ENCODE data around the gene NFKBIZ.
"Not testable (repeated sequence)": the region's sequence is repeated elsewhere in the genome, so short reads cannot be mapped to it uniquely, and the experiment has no call there.

NFKBIZ gene

GRCh38 chr3:101858464-101859030 is 9.2 kb downstream of the NFKBIZ start:
- Histone ChIP-seq H3K4me3 (ENCODE audit: low read depth in 1 of 5, low read length in 5 of 5) (no peak overlapping the region), H3K9ac (ENCODE audit: low read length in 5 of 5) (no peak overlapping the region), H3K4me1 (ENCODE audit: control insufficient read depth in 5 of 5, insufficient read depth in 5 of 5, low read length in 5 of 5) (peaks cover 0 to 6% (median 0%) of the 10 kb centered on the region in 5 donors), H3K9me3 (ENCODE audit: control insufficient read depth in 5 of 5, low read length in 5 of 5) (no peaks in the 10 kb centered on the region), H3K27me3 (ENCODE audit: control insufficient read depth in 5 of 5, insufficient read depth in 4 of 5, low read length in 5 of 5) (no peaks in the 10 kb centered on the region), H3K27ac (ENCODE audit: low read depth, low read length) (no peak overlapping the region), H3K36me3 (ENCODE audit: control insufficient read depth in 5 of 5, insufficient read depth in 5 of 5, low read length in 5 of 5) (peaks cover 70 to 88% (median 82%) of the 10 kb centered on the region in 5 donors)

- no peaks in the 10 kb centered on the region for H3K27me3 ChIP-seq (ENCODE audit: control insufficient read depth in 5 of 5, insufficient read depth in 4 of 5, low read length in 5 of 5)
- peaks cover 58 to 74% (median 67%) of the 10 kb centered on the region in 5 donors for H3K36me3 ChIP-seq (ENCODE audit: control insufficient read depth in 5 of 5, insufficient read depth in 5 of 5, low read length in 5 of 5)
- H3K27ac ChIP-seq (ENCODE audit: low read depth, low read length) = no peak overlapping the region
- H3K4me3 ChIP-seq (ENCODE audit: low read depth in 1 of 5, low read length in 5 of 5) = no peak overlapping the region
- peaks cover 0 to 6% (median 0%) of the 10 kb centered on the region in 5 donors for H3K4me1 ChIP-seq (ENCODE audit: control insufficient read depth in 5 of 5, insufficient read depth in 5 of 5, low read length in 5 of 5)
- H3K9ac ChIP-seq (ENCODE audit: low read length in 5 of 5) = no peak overlapping the region
- H3K9me3 ChIP-seq (ENCODE audit: control insufficient read depth in 5 of 5, low read length in 5 of 5) = no peaks in the 10 kb centered on the region
Measured at GRCh38 chr3:101859882-101860448, 10.7 kb downstream of the NFKBIZ start.

GRCh38 chr3:101861212-101861788 is 12.0 kb downstream of the NFKBIZ start:
- peaks cover 48 to 63% (median 57%) of the 10 kb centered on the region in 5 donors for H3K36me3 ChIP-seq (ENCODE audit: control insufficient read depth in 5 of 5, insufficient read depth in 5 of 5, low read length in 5 of 5)
- H3K9ac ChIP-seq (ENCODE audit: low read length in 5 of 5) = no peak overlapping the region
- no peaks in the 10 kb centered on the region for H3K9me3 ChIP-seq (ENCODE audit: control insufficient read depth in 5 of 5, low read length in 5 of 5)
- no peak overlapping the region for H3K27ac ChIP-seq (ENCODE audit: low read depth, low read length)
- no peaks in the 10 kb centered on the region for H3K27me3 ChIP-seq (ENCODE audit: control insufficient read depth in 5 of 5, insufficient read depth in 4 of 5, low read length in 5 of 5)
- peaks cover 0 to 6% (median 0%) of the 10 kb centered on the region in 5 donors for H3K4me1 ChIP-seq (ENCODE audit: control insufficient read depth in 5 of 5, insufficient read depth in 5 of 5, low read length in 5 of 5)
- no peak overlapping the region for H3K4me3 ChIP-seq (ENCODE audit: low read depth in 1 of 5, low read length in 5 of 5)

GRCh38 chr3:101861789-101862415 is 12.6 kb downstream of the NFKBIZ start:
- Histone ChIP-seq H3K9me3 (ENCODE audit: control insufficient read depth in 5 of 5, low read length in 5 of 5) (no peaks in the 10 kb centered on the region), H3K27me3 (ENCODE audit: control insufficient read depth in 5 of 5, insufficient read depth in 4 of 5, low read length in 5 of 5) (no peaks in the 10 kb centered on the region), H3K27ac (ENCODE audit: low read depth, low read length) (no peak overlapping the region), H3K9ac (ENCODE audit: low read length in 5 of 5) (no peak overlapping the region), H3K4me3 (ENCODE audit: low read depth in 1 of 5, low read length in 5 of 5) (no peak overlapping the region), H3K36me3 (ENCODE audit: control insufficient read depth in 5 of 5, insufficient read depth in 5 of 5, low read length in 5 of 5) (peaks cover 43 to 57% (median 51%) of the 10 kb centered on the region in 5 donors), H3K4me1 (ENCODE audit: control insufficient read depth in 5 of 5, insufficient read depth in 5 of 5, low read length in 5 of 5) (peaks cover 0 to 6% (median 0%) of the 10 kb centered on the region in 5 donors)

GRCh38 chr3:101862416-101863165 is 13.3 kb downstream of the NFKBIZ start:
- Histone ChIP-seq H3K9me3 (ENCODE audit: control insufficient read depth in 5 of 5, low read length in 5 of 5) (no peaks in the 10 kb centered on the region), H3K36me3 (ENCODE audit: control insufficient read depth in 5 of 5, insufficient read depth in 5 of 5, low read length in 5 of 5) (peaks cover 41 to 50% (median 44%) of the 10 kb centered on the region in 5 donors), H3K27ac (ENCODE audit: low read depth, low read length) (no peak overlapping the region), H3K27me3 (ENCODE audit: control insufficient read depth in 5 of 5, insufficient read depth in 4 of 5, low read length in 5 of 5) (no peaks in the 10 kb centered on the region), H3K4me3 (ENCODE audit: low read depth in 1 of 5, low read length in 5 of 5) (no peak overlapping the region), H3K9ac (ENCODE audit: low read length in 5 of 5) (no peak overlapping the region), H3K4me1 (ENCODE audit: control insufficient read depth in 5 of 5, insufficient read depth in 5 of 5, low read length in 5 of 5) (peaks cover 0 to under 1% (median 0%) of the 10 kb centered on the region in 5 donors)

- H3K27ac ChIP-seq (ENCODE audit: low read depth, low read length); H3K9ac ChIP-seq (ENCODE audit: low read length in 5 of 5); H3K9me3 ChIP-seq (ENCODE audit: control insufficient read depth in 5 of 5, low read length in 5 of 5); H3K4me1 ChIP-seq (ENCODE audit: control insufficient read depth in 5 of 5, insufficient read depth in 5 of 5, low read length in 5 of 5); H3K27me3 ChIP-seq (ENCODE audit: control insufficient read depth in 5 of 5, insufficient read depth in 4 of 5, low read length in 5 of 5); H3K4me3 ChIP-seq (ENCODE audit: low read depth in 1 of 5, low read length in 5 of 5): not testable (repeated sequence)
- H3K36me3 ChIP-seq (ENCODE audit: control insufficient read depth in 5 of 5, insufficient read depth in 5 of 5, low read length in 5 of 5) = peaks cover 18 to 27% (median 22%) of the 10 kb centered on the region in 5 donors
Measured at GRCh38 chr3:101864926-101865325, 15.6 kb downstream of the NFKBIZ start.

GRCh38 chr3:101865751-101866509 is 16.6 kb downstream of the NFKBIZ start:
- H3K4me3 ChIP-seq (ENCODE audit: low read depth in 1 of 5, low read length in 5 of 5) = no peak overlapping the region
- peaks cover 0 to 8% (median 3%) of the 10 kb centered on the region in 5 donors for H3K4me1 ChIP-seq (ENCODE audit: control insufficient read depth in 5 of 5, insufficient read depth in 5 of 5, low read length in 5 of 5)
- peaks cover 11 to 18% (median 14%) of the 10 kb centered on the region in 5 donors for H3K36me3 ChIP-seq (ENCODE audit: control insufficient read depth in 5 of 5, insufficient read depth in 5 of 5, low read length in 5 of 5)
- H3K9ac ChIP-seq (ENCODE audit: low read length in 5 of 5) = no peak overlapping the region
- H3K9me3 ChIP-seq (ENCODE audit: control insufficient read depth in 5 of 5, low read length in 5 of 5) = no peaks in the 10 kb centered on the region
- H3K27me3 ChIP-seq (ENCODE audit: control insufficient read depth in 5 of 5, insufficient read depth in 4 of 5, low read length in 5 of 5) = no peaks in the 10 kb centered on the region
- H3K27ac ChIP-seq (ENCODE audit: low read depth, low read length) = no peak overlapping the region

GRCh38 chr3:101867511-101867910 is 18.2 kb downstream of the NFKBIZ start:
- H3K27me3 ChIP-seq (ENCODE audit: control insufficient read depth in 5 of 5, insufficient read depth in 4 of 5, low read length in 5 of 5) = no peaks in the 10 kb centered on the region
- H3K4me3 ChIP-seq (ENCODE audit: low read depth in 1 of 5, low read length in 5 of 5) = no peak overlapping the region
- no peak overlapping the region for H3K9ac ChIP-seq (ENCODE audit: low read length in 5 of 5)
- H3K4me1 ChIP-seq (ENCODE audit: control insufficient read depth in 5 of 5, insufficient read depth in 5 of 5, low read length in 5 of 5) = peaks cover 0 to 8% (median 3%) of the 10 kb centered on the region in 5 donors
- H3K36me3 ChIP-seq (ENCODE audit: control insufficient read depth in 5 of 5, insufficient read depth in 5 of 5, low read length in 5 of 5) = peaks cover 0 to 3% (median 0%) of the 10 kb centered on the region in 5 donors
- H3K9me3 ChIP-seq (ENCODE audit: control insufficient read depth in 5 of 5, low read length in 5 of 5) = no peaks in the 10 kb centered on the region
- H3K27ac ChIP-seq (ENCODE audit: low read depth, low read length) = no peak overlapping the region

- no peaks in the 10 kb centered on the region for H3K36me3 ChIP-seq (ENCODE audit: control insufficient read depth in 5 of 5, insufficient read depth in 5 of 5, low read length in 5 of 5)
- H3K27ac ChIP-seq (ENCODE audit: low read depth, low read length) = no peak overlapping the region
- no peaks in the 10 kb centered on the region for H3K27me3 ChIP-seq (ENCODE audit: control insufficient read depth in 5 of 5, insufficient read depth in 4 of 5, low read length in 5 of 5)
- peaks cover 0 to 8% (median 3%) of the 10 kb centered on the region in 5 donors for H3K4me1 ChIP-seq (ENCODE audit: control insufficient read depth in 5 of 5, insufficient read depth in 5 of 5, low read length in 5 of 5)
- H3K9ac ChIP-seq (ENCODE audit: low read length in 5 of 5) = no peak overlapping the region
- H3K9me3 ChIP-seq (ENCODE audit: control insufficient read depth in 5 of 5, low read length in 5 of 5) = no peaks in the 10 kb centered on the region
- H3K4me3 ChIP-seq (ENCODE audit: low read depth in 1 of 5, low read length in 5 of 5) = no peak overlapping the region
Measured at GRCh38 chr3:101867996-101868395, 18.7 kb downstream of the NFKBIZ start.

Measured in subcutaneous abdominal adipose tissue (tissue), 5 donors.